ENCODE data around the gene FRMD5.

DNA sequence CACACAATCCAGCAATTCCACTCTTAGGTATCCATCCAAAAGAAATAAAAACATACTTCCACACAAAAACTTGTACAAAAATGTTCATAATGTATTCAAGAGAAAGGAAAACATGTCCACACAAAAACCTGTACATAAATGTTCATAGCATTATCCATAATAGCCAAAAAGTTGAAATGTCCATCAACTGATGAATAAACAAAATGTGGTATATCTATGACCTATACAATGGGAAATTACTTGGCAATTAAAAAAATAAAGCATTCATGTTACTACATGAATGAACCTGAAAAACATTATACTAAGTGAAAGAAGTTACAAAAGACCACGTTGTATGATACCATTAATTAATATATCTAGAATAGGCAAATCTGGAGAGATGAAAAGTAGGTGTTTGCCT is 17.9 kb downstream of the FRMD5 start:
- TF ChIP-seq CTCF (conservative IDR thresholded peaks at IDR 0.05; ENCODE audit: low read depth in 2 of 2) = no peak
- TF ChIP-seq EZH2 (IDR thresholded peaks at IDR 0.05; ENCODE audit: low read depth, unreplicated experiment) = no peak
- TF ChIP-seq POLR2AphosphoS5 (IDR thresholded peaks at IDR 0.05; ENCODE audit: low read depth) = no peak
- no peak for TF ChIP-seq ZNF114 (CRISPR knock-in tag; IDR thresholded peaks at IDR 0.05)
- TF ChIP-seq, protein P1, sequence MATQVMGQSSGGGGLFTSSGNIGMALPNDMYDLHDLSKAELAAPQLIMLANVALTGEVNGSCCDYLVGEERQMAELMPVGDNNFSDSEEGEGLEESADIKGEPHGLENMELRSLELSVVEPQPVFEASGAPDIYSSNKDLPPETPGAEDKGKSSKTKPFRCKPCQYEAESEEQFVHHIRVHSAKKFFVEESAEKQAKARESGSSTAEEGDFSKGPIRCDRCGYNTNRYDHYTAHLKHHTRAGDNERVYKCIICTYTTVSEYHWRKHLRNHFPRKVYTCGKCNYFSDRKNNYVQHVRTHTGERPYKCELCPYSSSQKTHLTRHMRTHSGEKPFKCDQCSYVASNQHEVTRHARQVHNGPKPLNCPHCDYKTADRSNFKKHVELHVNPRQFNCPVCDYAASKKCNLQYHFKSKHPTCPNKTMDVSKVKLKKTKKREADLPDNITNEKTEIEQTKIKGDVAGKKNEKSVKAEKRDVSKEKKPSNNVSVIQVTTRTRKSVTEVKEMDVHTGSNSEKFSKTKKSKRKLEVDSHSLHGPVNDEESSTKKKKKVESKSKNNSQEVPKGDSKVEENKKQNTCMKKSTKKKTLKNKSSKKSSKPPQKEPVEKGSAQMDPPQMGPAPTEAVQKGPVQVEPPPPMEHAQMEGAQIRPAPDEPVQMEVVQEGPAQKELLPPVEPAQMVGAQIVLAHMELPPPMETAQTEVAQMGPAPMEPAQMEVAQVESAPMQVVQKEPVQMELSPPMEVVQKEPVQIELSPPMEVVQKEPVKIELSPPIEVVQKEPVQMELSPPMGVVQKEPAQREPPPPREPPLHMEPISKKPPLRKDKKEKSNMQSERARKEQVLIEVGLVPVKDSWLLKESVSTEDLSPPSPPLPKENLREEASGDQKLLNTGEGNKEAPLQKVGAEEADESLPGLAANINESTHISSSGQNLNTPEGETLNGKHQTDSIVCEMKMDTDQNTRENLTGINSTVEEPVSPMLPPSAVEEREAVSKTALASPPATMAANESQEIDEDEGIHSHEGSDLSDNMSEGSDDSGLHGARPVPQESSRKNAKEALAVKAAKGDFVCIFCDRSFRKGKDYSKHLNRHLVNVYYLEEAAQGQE (IDR thresholded peaks at IDR 0.05; ENCODE audit: unreplicated experiment) = no peak
- no peak for TF ChIP-seq JUNB (IDR thresholded peaks at IDR 0.05; ENCODE audit: unreplicated experiment)

Data from GM23338 (cell line).